Activated T-cell treated with anti-CD3 and anti-CD28 coated beads for 1 hour (primary cell): ENCODE data around the gene GPR89A.
"Not testable (repeated sequence)": the region's sequence is repeated elsewhere in the genome, so short reads cannot be mapped to it uniquely, and the experiment has no call there.

Source experiments
- DNase-seq: peaks from one replicate; pipeline ENCODE4 v3.0.0-alpha.2; 2020; ENCODE audit warnings: low read depth

GPR89A gene

DNA sequence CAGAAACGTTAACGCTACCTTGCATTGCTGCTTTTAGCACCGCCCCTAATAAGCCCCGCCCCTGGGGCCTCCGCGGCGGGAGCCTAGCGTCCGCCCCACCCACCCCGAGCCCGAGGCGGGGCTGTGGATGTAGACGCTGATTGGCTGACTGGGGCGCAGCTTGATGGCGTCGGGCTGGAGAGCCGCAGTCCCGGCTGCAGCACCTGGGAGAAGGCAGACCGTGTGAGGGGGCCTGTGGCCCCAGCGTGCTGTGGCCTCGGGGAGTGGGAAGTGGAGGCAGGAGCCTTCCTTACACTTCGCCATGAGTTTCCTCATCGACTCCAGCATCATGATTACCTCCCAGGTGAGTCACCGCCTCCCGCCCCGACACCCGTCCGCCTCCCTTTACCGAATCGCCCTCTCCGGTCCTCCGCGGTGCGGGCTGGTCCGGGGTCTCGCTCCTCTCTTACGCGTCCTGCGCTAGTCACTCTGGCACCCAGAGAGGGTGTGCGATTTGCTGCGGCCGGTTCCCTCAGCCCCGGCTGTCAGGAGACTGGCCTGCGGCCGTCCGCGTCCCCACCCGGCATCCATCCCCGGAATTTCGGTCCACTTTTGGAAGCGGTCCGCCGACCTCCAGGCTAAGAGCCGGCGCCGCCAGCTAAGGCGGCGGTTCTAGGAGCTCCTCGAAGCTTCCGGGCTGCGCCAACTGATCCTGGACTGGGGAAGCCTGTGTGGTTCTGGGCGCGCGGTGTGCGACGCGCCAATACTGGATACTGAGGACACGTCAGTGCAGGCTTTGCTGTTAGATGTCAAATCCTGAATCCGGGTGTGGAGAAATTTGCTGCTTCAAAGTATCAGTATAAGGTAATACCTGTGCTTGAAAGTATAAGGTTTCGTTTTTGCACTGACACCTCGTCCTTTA, at the start of gene GPR89A:
TSS of gene GPR89A (plus strand) at position 156 of the 901 bp plus-strand sequence. CDS start at position 302, 146 bp downstream.
- DNase-seq, result peak; percentile 94

DNA sequence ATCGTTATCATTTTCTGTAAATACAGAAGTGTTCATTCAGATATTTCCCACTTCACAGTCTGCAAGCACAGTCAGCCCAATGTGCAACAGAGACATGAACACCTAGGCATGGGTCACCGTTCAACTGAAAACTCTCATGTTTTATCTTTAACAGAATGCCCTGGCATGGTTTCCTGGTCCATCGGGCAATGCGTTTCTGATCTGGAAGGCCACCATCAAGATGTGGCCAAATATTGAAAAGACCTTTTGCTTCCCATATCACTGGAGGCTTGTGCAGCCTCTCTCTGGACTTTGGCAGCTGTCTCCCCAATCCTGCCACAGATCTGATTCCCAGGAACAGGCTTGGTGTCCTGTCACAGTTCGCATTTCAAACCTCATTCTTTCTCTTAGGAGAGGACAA, 21.0 kb upstream of the GPR89A start:
- not testable (repeated sequence) for DNase-seq

DNA sequence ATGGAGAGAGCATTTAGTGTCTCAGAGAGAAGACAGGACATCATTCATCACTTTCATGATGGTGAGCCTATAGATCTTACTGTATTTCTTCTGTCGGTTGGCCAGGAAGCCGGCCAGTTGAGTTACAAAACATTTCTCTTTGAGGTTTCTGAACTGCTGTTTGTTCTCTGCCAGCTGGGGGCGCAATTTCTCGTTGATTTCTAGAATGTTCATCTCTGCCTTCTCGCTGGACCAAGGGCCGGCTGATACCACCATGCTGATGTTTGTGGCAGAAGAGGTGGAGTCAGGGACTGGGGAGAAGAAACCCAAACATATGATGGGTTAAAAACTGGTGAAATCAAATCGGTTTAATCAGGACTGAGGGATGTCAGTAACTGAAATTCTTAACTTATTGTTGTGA, 17.0 kb upstream of the GPR89A start:
- DNase-seq, result peak; percentile 19

DNA sequence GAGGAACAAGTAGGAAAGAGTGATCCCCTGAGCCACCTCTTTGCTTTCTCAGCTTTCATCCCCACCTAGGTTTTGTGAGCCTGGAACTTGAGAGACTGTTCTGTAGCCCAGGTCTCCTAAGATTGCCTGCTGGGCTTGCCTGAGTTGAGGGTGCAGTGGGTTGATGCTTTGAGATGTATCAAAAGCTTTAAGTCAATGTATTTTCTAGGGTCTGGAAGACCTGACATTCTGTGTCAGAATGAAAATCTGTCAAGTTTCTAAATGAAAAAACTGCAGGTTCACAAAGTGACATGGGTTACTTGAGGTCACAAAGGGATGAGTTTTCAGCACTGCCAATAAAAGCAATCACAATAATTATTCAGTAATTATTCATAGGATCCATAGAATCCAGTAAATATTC, 15.4 kb upstream of the GPR89A start:
- not testable (repeated sequence) for DNase-seq

DNA sequence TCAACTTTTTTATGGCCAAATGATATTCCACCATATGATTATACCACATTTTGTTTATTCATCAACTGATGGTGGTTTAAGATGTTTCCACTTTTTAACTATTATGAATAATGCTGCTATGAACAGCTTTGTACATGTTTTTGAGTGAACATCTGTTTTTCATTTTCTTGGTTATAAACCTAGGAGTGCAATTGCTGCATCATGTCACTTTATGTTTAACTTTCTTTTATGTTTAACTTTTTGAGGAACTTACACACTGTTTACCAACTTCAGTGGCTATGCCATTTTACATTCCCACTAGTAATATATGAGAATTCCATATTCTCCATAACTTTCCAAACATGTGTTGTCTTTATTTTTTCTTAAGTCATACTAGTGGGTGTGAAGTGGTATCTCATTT, 12.4 kb upstream of the GPR89A start:
- not testable (repeated sequence) for DNase-seq

DNA sequence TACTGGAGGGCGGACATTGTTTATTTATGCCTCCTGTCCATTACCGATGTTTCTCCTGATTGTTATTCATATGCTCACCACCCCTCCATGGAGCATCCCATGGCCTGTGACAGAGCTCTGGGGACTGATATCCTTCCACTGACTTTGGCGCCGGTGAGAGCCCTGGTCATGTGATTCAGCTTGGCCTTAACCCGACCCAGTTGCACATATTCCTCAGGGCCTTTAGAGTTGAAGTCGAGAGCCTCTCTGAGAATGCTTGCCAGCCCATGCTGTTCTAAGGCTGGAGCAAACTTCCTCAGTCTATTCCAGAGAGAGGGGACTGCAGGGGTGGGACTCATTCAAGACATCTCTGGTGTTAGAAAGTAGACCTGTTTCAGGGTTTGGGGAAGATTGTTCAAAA, 11.6 kb upstream of the GPR89A start:
- not testable (repeated sequence) for DNase-seq

DNA sequence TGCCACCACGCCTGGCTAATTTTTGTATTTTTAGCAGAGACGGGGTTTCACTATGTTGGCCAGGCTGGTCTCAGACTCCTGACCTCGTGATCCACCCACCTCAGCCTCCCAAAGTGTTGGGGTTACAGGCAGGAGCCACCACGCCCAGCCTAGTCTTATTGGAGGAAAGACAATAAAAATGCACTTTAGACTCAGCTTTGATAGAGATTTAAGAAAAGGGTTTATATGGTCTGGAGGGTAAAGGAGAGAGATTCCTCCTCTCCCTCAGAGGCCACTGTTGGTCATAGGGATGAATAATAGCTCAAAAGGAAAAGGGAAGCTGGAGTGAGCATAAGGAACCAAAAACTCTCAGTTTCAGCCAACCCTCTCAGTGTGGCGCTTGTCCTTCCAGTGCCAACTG, 8.4 kb upstream of the GPR89A start:
- not testable (repeated sequence) for DNase-seq

DNA sequence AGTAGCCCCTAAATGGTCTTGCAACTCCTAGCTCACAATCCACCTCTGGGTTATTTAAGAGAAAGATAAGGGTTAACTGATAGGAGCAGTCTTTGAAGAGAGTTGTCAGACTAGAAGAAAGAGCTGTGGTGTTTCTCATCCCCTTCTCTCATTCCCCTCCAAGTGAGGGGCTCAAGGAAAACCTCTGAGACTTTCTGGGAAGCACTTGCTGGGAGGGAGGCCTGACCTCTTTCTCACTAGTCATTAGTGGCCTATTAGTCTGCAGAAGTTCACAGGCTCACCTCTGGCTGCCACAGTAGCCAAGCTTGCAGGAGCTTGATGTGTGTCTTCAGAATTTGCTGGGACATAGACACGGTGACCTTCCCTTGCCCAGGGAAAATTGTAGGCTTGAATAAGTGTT, 6.2 kb upstream of the GPR89A start:
- no peak for DNase-seq

DNA sequence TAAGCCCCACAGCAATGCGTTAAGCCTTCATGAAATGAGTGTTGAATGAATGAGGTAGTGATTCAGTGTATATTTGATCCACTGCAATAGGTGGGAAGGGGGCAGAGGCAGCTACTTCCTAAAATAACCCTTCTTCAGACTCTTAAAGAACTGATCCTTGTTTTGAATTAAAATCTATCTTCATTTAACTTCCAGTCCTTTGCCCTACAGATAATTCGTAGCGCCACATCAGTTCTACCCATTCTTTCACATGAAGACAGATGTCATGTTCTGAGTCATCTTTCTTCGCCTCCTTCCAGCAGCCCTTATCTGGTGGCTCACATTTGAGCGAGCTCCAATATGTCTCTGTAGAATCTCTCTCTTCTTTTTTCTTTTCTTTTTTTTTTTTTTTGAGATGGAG, 948 bp upstream of the GPR89A start:
- DNase-seq, result not testable (repeated sequence)

DNA sequence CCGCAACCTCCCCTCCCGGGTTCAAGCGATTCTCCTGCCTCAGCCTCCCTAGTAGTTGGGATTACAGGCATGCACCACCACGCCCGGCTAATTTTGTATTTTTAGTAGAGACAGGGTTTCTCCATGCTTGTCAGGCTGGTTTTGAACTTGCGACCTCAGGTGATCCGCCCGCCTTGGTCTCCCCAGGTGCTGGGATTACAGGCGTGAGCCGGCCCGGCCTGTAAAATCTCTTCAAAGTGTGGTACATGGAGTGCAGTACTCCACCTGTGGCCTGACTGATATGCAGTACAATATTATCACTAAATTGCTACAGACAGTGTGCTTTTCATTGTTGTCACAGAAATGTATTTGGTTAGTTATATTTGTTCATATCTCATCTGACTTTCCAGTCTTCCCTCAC, 499 bp upstream of the GPR89A start:
- not testable (repeated sequence) for DNase-seq

DNA sequence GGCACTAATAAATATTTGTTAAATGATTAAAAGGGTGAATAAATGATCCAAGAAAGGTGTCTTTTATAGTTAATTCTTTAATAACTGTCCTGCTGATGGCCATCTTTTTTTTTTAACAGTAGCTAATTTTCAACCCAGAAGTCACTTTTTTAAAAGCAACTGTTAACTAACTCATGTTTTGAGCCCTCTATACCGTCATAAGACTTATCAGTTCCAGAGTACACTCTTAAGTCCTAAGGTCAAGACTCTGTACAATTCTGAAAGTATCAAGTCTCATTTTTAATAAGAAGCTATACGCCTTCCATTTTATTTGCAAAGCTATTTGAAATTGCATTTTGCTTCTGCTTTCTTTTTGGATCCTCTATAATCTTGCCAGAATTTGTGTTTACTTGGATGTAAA, 3.0 kb downstream of the GPR89A start:
- DNase-seq, result not testable (repeated sequence)

DNA sequence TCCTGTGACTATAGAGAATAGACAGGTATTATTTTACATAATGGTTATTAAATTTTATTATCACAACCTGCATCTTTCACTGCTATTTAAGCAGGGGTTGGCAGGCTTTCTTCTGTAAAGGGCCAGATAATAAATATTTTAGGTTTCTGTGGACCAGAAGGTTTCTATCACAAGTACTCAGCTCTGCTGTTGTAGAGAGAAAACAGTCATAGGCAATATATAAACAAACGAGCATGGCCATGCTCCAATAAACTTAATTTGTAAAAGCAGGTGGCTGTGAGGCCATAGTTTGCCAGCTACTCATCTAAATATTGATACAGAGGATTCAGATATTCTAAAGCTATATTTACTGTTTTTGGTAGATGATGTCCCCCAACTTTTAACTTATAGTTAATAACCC, 12.3 kb downstream of the GPR89A start:
- DNase-seq, result not testable (repeated sequence)

DNA sequence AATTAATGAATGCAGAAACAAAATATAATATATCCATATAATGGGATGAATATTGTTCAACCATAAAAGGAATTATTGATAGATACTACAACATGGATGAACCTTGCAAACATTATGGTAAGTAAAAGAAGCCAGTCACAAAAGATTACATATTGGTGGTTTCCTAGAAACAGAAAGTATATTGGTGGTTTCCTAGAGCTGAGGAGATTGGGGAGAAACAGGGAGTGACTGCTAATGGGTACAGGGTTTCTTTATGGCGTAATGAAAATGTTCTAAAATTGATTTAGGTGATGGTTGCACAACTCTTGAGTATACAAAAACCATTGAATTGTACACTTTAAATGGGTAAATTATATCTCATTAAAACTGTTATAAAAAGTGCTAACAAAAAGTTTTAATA, 14.4 kb downstream of the GPR89A start:
- not testable (repeated sequence) for DNase-seq

DNA sequence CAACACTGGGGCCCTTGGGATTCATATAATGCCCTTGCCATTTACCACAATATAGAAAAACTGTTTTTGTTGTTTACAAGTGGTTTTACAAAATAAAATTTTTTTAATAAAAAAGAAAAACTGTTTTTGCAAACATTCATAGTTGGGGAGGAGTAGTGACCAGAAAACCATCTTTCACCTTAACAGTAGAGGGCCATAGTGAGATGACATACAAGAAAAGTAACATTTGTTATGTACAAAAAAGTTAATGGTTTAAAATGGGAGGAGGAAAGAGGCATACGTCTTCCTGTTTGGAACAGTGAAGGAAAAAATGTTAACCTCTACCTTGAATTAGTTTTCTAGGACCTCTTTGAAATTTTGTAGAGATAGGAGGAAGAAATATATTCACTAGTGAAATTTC, 28.4 kb downstream of the GPR89A start:
- not testable (repeated sequence) for DNase-seq

DNA sequence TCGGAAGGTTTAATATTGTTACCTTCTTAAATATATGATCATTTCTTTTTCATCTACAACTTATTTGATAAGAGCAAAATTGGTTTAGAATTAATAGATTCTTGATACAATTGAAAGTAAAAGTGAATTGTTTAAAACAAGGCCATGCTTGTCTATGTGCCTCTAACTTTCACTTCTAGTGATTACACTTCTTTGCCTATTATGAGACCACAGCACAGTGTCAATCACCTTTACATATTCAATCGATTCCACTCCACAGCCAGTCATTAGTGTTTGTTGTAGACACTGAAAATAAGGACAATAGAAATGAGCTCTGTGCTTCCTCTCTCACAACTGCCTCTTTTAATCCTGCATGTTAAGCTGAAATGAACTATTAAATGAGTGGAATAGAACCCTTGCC, 34.1 kb downstream of the GPR89A start:
- not testable (repeated sequence) for DNase-seq

DNA sequence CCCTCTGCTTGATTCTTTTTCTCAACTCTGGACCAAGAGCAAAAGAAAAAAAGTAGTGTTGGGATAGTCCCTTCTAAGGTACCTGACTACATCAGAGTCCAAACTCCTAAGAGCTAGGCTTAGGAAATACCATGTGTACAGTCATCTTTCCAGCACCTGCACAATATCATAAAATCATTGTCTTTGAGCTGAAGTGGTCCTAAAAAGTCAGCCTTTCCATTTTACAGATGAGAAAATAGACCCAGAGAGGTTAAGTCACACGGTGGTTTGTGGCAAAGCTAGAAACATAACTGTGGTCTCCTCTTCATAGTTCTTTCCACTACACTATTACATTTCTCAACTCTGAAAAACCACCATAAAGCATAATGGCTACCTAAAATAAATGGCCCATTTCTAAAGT, 36.2 kb downstream of the GPR89A start:
- DNase-seq, result not testable (repeated sequence)

DNA sequence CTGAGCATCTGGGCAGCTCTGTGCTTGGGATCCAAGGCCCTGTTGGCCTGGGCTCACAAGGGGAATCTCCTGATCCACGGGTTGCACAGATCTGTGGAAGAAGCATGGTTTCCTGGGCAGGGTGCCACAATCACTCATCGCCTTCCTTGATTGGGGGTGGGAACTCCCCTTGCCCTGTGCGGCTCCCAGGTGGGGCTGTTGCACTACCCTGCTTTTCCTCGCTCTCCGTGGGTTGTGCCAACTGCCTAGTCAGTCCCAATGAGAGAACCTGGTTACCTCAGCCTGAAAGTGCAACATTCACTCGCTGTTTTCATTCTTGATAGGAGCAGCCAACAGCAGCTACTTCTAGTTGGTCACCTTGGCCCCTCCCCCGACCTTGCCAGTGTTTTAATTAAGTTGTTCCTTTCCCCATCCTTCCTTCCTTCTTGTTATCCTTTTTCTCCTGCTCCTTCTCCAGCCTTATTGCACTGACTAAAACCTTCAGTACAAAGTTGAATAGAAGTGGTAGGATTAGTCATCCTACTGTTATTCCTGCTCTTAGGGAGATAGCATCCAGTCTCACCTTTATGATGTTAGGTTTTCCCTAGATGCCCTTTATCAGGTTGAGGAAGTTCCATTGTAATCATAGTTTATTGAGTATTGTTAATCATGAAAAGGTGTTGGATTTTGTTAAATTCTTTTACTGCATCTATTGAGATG, 48.6 kb downstream of the GPR89A start:
- not testable (repeated sequence) for DNase-seq

DNA sequence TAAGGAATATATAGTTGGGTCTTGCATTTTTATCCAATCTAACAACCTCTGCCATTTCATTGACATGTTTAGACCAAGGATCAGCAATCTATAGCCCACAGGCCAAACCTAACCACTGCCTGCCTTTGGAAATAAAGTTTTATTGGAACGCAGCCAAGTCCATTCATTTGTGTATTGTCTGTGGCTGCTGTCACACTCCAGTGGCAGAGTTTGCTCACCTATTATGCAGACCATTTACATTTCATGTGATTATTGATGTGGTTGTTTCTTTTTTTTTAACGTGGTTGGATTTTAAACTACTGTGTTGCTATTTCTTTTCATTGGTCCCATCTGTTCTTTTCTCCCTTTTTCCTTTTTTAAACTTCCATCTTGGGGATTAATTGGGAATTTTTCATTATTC, 54.7 kb downstream of the GPR89A start:
- DNase-seq, result not testable (repeated sequence)

DNA sequence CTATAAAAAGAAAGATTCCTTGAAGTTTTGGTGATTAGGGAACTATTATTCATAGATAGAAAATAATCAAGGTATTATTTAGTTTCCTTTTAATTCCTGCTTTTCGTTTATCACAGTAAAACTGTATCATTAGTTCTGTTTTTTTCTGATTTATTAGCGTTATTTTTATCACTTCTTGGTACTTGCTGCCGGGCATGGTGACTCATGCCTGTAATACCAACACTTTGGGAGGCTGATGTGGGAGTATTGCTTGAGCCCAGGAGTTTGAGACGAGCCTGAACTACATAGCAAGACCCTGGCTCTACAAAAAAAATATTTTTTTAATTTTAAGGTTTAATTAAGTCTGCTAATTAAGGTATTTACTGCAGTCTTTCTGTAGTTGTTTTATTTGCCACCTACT, 57.2 kb downstream of the GPR89A start:
- not testable (repeated sequence) for DNase-seq

DNA sequence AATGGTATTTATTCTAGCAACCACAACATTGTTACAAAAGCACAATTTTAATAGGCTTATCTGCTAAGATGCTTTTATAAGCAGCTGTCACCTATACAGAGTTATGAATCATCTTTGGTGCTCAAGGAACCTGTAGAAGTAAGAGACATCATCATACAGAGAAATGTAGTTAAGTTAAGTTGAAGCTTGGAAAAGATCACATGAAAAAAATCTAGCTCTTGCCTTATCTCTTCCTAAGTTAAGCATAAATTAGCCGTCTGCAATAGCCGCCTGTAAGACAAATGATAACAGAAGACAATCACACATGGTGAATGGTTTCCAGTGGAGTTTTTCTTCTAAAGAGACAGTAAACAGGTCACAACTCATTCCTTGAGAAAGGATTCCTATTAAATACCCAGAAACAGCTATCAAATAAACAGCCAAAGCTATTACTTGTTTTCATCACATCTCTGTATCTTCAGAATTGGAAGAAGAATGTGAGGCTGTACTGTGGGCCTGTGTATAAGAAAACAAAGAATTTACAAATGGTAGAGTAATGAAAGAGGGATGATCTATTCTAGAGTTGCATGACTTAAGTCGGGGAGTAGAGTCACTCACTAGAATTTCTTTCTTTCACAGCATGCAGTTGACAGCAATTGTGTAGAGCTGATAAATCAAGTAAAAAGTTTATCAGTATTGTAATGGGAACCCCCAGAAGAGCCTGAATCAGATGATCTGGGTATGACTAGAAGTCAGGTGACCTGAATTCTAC, 63.4 kb downstream of the GPR89A start:
- DNase-seq, result not testable (repeated sequence)

DNA sequence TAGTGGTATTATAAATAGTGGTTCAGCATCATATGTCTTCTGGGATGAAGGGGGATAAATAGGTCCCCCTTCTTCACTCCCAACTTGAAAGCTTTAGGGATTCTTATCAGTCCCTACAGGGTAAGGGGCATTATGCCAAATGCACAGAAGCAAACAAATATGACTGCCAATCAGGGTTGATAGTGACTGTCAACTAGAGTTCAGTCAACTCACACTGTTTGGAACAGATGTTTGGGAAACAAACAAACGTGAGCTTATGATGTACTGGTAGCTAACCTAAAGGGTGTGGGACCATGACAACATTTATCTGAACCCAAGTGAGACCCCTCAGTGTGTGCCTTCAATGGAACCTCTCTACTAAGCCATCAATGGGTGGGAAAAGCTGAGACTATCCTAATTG, 65.4 kb downstream of the GPR89A start:
- not testable (repeated sequence) for DNase-seq

DNA sequence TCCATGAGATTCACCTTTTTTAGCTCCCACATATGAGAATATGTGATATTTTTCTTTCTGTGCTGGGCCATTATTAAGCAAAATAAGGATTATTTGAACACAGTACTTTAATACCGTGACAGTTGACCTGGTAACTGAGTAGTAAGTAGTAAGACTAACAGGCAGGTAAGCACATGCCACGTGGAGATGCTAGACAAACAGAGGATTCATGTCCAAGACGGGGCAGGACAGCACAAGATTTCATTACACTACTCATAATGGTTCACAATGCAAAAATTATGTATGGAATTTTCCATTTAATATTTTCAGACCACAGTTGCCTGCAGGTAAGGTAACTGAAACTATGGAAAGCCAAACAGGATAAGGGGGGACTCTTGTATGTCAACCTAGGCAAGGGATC, 77.1 kb downstream of the GPR89A start:
- not testable (repeated sequence) for DNase-seq
